ENCODE results near the gene ZNF579.

The ZNF579 gene

GRCh38 chr19:55581823-55582223, 1.2 kb upstream of the ZNF579 start:
- TF ChIP-seq EZH2 (IDR thresholded peaks at IDR 0.05; ENCODE audit: borderline replicate concordance, low read depth, low read length, severe bottlenecking) (no peak), CTCF (IDR thresholded peaks at IDR 0.05; ENCODE audit: borderline replicate concordance, extremely low read depth, low read length, poor library complexity, severe bottlenecking) (no peak)
- Histone ChIP-seq H3K4me2 (ENCODE audit: insufficient read depth, low read length) (peak overlapping the region; percentile 95; the same call in 1 of the 2 replicates), H3K27ac (ENCODE audit: low read length) (no peak overlapping the region)

GRCh38 chr19:55581145-55581822, 636 bp upstream of the ZNF579 start:
- Histone ChIP-seq H3K9ac (ENCODE audit: low read depth, low read length) (peak overlapping the region; percentile 75), H3K4me1 (ENCODE audit: insufficient read depth, low read length) (peaks cover 30% of the 10 kb centered on the region), H2AFZ (ENCODE audit: low read depth, low read length) (peak overlapping the region; percentile 98), H4K20me1 (ENCODE audit: insufficient read depth, low read length) (no peaks in the 10 kb centered on the region), H3K27ac (ENCODE audit: low read length) (peak overlapping the region; percentile 80), H3K27me3 (ENCODE audit: insufficient read depth, low read length, poor library complexity) (no peaks in the 10 kb centered on the region), H3K4me3 (ENCODE audit: low read depth in 1 of 2, low read length in 2 of 2) (peak overlapping the region; percentile 61 to 70; a peak in 3 of 4 replicates), H3K4me2 (ENCODE audit: insufficient read depth, low read length) (peak overlapping the region; percentile 95), H3K79me2 (ENCODE audit: insufficient read depth, low read length) (peaks cover 23% of the 10 kb centered on the region), H3K9me3 (ENCODE audit: insufficient read depth, low read length, severe bottlenecking) (no peaks in the 10 kb centered on the region), H3K36me3 (ENCODE audit: insufficient read depth, low read length) (peaks cover 12% of the 10 kb centered on the region)
- TF ChIP-seq CTCF (IDR thresholded peaks at IDR 0.05; ENCODE audit: borderline replicate concordance, extremely low read depth, low read length, poor library complexity, severe bottlenecking) = no peak
- no peak for TF ChIP-seq EZH2 (IDR thresholded peaks at IDR 0.05; ENCODE audit: borderline replicate concordance, low read depth, low read length, severe bottlenecking)
- ATAC-seq (ENCODE audit: insufficient read depth, low read depth) (no peak), DNase-seq (peak; percentile 65)

More at GRCh38 chr19:55581823-55582223, 1.2 kb upstream of the ZNF579 start:
- DNase-seq (no peak), ATAC-seq (ENCODE audit: insufficient read depth, low read depth) (no peak)
- Histone ChIP-seq H3K79me2 (ENCODE audit: insufficient read depth, low read length) (peaks cover 23% of the 10 kb centered on the region), H3K36me3 (ENCODE audit: insufficient read depth, low read length) (peaks cover 10% of the 10 kb centered on the region), H3K9me3 (ENCODE audit: insufficient read depth, low read length, severe bottlenecking) (no peaks in the 10 kb centered on the region), H4K20me1 (ENCODE audit: insufficient read depth, low read length) (no peaks in the 10 kb centered on the region), H3K9ac (ENCODE audit: low read depth, low read length) (no peak overlapping the region), H3K27me3 (ENCODE audit: insufficient read depth, low read length, poor library complexity) (no peaks in the 10 kb centered on the region), H3K4me1 (ENCODE audit: insufficient read depth, low read length) (peaks cover 35% of the 10 kb centered on the region), H3K4me3 (ENCODE audit: low read depth in 1 of 2, low read length in 2 of 2) (no peak overlapping the region), H2AFZ (ENCODE audit: low read depth, low read length) (no peak overlapping the region)

GRCh38 chr19:55579766-55580621, 654 bp downstream of the ZNF579 start:
- Histone ChIP-seq H3K27ac (ENCODE audit: low read length) (peak overlapping the region; percentile 80), H3K4me3 (ENCODE audit: low read depth in 1 of 2, low read length in 2 of 2) (peak overlapping the region; percentile 61 to 70; a peak in 3 of 4 replicates), H2AFZ (ENCODE audit: low read depth, low read length) (peak overlapping the region; percentile 98), H3K9me3 (ENCODE audit: insufficient read depth, low read length, severe bottlenecking) (no peaks in the 10 kb centered on the region), H3K4me1 (ENCODE audit: insufficient read depth, low read length) (peaks cover 18% of the 10 kb centered on the region), H3K9ac (ENCODE audit: low read depth, low read length) (peak overlapping the region; percentile 75), H3K27me3 (ENCODE audit: insufficient read depth, low read length, poor library complexity) (no peaks in the 10 kb centered on the region), H3K36me3 (ENCODE audit: insufficient read depth, low read length) (peaks cover 12% of the 10 kb centered on the region), H3K79me2 (ENCODE audit: insufficient read depth, low read length) (peaks cover 23% of the 10 kb centered on the region), H3K4me2 (ENCODE audit: insufficient read depth, low read length) (peak overlapping the region; percentile 95), H4K20me1 (ENCODE audit: insufficient read depth, low read length) (no peaks in the 10 kb centered on the region)
- DNase-seq = peak; percentile 57
- peak; percentile 72 for ATAC-seq (ENCODE audit: insufficient read depth, low read depth)
- no peak for TF ChIP-seq CTCF (IDR thresholded peaks at IDR 0.05; ENCODE audit: borderline replicate concordance, extremely low read depth, low read length, poor library complexity, severe bottlenecking)
- TF ChIP-seq EZH2 (IDR thresholded peaks at IDR 0.05; ENCODE audit: borderline replicate concordance, low read depth, low read length, severe bottlenecking) = no peak

Data from DND-41 (cell line).